HUES48 (cell line): ENCODE measurements around the gene SPATA6L.
A peak's percentile ranks its signal among the peaks of the same experiment; 100 is the strongest.

Source experiments
- H3K27ac ChIP-seq: one replicate; pipeline ENCODE4 v1.7.0; 2013; ENCODE audit warnings: low read depth, low read length, inconsistent platforms
- H3K27me3 ChIP-seq: 2 replicates; pipeline ENCODE4 v1.6.1; 2013; ENCODE audit warnings: mild to moderate bottlenecking, low read length; ENCODE audit not compliant: control insufficient read depth, insufficient read depth
- H3K36me3 ChIP-seq: 2 replicates; pipeline ENCODE4 v1.6.1; 2013; ENCODE audit warnings: low read length; ENCODE audit not compliant: control insufficient read depth, insufficient read depth
- H3K4me1 ChIP-seq: 2 replicates; pipeline ENCODE4 v1.6.1; 2013; ENCODE audit warnings: mild to moderate bottlenecking, low read length; ENCODE audit not compliant: control insufficient read depth, insufficient read depth
- H3K4me3 ChIP-seq: 2 replicates; pipeline ENCODE4 v1.5.1; 2013; ENCODE audit warnings: mild to moderate bottlenecking, low read depth, low read length
- H3K9ac ChIP-seq: 2 replicates; pipeline ENCODE4 v1.6.1; 2013; ENCODE audit warnings: mild to moderate bottlenecking, low read depth, low read length, moderate library complexity
- H3K9me3 ChIP-seq: 2 replicates; pipeline ENCODE4 v1.6.1; 2013; ENCODE audit warnings: low read length; ENCODE audit not compliant: control insufficient read depth, insufficient read depth

SPATA6L gene, protein sequence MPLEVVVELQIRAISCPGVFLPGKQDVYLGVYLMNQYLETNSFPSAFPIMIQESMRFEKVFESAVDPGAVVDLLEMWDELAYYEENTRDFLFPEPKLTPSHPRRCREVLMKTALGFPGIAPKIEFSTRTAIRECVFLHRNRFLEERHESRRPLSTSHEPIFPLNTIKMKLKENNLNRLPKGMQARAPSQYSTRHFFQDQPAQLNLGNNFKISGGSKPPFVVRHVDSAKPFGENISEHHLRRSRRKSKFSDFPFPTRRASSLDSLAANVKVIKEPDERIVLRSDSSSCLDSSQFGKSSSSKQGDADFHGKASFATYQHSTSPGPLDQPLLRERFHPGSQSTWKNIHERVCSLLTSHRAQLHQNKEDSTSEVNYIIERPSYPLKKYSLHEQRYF

DNA sequence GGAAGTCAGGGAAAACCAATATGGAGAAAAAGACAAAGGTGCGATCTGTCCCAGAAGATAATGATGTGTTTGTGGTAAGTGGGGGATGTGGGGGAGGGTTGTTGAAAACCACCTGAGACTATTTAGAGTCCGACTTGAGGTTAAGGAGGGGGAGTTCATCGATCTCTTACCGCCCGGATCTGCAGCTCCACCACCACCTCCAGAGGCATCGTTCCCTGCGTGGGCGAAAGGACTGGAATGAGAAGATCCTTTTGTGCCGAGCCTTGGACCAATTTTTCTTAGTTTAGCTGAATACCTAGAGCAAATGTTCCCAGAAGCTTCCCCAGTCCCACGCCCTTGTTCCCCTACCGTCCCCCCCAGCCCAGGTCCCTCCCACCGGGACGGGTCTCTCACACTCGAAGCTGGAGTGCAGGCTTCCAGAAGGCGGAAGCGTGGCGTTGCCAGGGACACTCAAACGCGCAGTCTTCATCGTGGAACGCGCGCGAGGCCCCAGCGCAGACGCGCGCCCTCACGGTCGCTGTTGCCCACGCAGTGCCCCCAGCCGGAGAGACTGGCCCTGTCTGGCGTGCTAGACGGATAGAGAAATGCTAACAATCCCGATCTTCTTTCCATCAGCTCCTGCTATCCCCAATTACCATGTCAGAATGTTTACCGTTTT lies at the start of gene SPATA6L:
Gene SPATA6L, minus strand, starts transcription at position 439 of the 658 bp plus-strand sequence. Its CDS starts 230 bp downstream, at position 209.
- Histone ChIP-seq H3K4me1 (peaks cover 49% of the 10 kb centered on the region), H3K27ac (peak within 1 kb of the TSS; percentile 36), H3K4me3 (peak within 1 kb of the TSS; percentile 82), H3K36me3 (no peaks in the 10 kb centered on the region), H3K9ac (peak within 1 kb of the TSS; percentile 23; the same call in 1 of the 2 replicates), H3K27me3 (peaks cover 10% of the 10 kb centered on the region; the same call in 1 of the 2 replicates), H3K9me3 (no peaks in the 10 kb centered on the region)

- H3K4me3 ChIP-seq, result no peak overlapping the region
- peaks cover 82% of the 10 kb centered on the region for H3K36me3 ChIP-seq
- H3K9me3 ChIP-seq, result peaks cover 6% of the 10 kb centered on the region; the same call in 1 of the 2 replicates
- no peak overlapping the region for H3K9ac ChIP-seq
- H3K27ac ChIP-seq, result no peak overlapping the region
- no peaks in the 10 kb centered on the region for H3K4me1 ChIP-seq
- H3K27me3 ChIP-seq, result no peaks in the 10 kb centered on the region
These were observed 48.2 kb upstream of the SPATA6L start for GRCh38 chr9:4714266-4715016.

- H3K9me3 ChIP-seq, result peaks cover 6% of the 10 kb centered on the region; the same call in 1 of the 2 replicates
- H3K36me3 ChIP-seq, result peaks cover 76% of the 10 kb centered on the region
- no peaks in the 10 kb centered on the region for H3K27me3 ChIP-seq
- H3K9ac ChIP-seq, result no peak overlapping the region
- H3K4me1 ChIP-seq, result no peaks in the 10 kb centered on the region
- no peak overlapping the region for H3K4me3 ChIP-seq
- H3K27ac ChIP-seq, result no peak overlapping the region
These were observed 47.6 kb upstream of the SPATA6L start for GRCh38 chr9:4713849-4714248.

DNA sequence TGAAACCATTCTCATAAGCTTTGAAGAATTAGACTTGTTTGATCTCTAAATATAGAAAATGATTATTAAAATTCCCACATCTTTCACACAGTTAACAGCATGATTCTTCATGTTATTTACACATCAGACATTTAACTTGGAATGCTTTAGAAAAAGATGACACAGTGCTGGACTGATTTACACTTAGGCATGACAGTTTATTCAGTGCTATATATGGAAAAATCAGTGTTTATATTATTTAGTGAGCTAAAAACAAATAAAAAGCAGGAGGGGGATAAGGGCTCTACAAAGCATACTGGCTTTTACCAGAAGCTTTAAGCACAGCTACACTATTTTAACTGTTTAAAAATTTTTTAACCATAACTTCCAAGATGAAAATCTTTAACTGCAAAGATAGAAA lies 43.1 kb upstream of the SPATA6L start:
- H3K9ac ChIP-seq, result no peak overlapping the region
- peaks cover 6% of the 10 kb centered on the region; the same call in 1 of the 2 replicates for H3K9me3 ChIP-seq
- H3K36me3 ChIP-seq, result peaks cover 69% of the 10 kb centered on the region
- H3K4me3 ChIP-seq, result no peak overlapping the region
- H3K27ac ChIP-seq, result no peak overlapping the region
- no peaks in the 10 kb centered on the region for H3K4me1 ChIP-seq
- no peaks in the 10 kb centered on the region for H3K27me3 ChIP-seq

DNA sequence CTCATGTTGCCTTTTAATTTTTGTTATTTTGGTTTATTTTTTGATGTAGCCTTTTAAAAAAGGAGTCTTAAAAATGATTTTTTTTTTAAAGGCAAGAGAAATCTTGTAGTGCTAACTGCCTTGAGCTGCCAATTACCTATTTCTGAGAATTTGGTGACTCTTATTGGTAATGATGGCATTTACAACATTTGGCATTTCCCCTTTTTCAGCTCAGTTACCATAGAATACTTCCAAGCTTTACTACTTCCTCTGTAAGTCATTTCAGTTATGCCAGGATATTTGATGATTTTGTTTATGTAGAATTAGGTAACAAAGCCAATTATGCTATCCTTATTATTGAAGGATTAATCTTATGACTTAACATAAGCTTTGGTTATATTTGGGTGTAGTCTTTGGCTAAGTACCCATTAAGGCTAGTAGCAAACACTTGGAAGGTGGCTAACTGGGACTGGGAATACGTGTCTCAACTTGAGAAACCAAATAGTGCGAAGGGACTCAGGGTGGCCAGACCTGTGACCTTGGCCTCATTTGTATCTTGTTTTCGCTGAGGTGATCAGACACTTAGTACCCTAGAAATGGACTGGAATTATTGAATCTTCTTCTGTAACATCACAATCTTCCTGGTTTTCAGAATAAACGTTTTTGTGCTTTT lies 40.8 kb upstream of the SPATA6L start:
- Histone ChIP-seq H3K9me3 (no peaks in the 10 kb centered on the region), H3K4me1 (no peaks in the 10 kb centered on the region), H3K36me3 (peaks cover 65% of the 10 kb centered on the region), H3K4me3 (no peak overlapping the region), H3K27me3 (no peaks in the 10 kb centered on the region), H3K9ac (no peak overlapping the region), H3K27ac (no peak overlapping the region)

DNA sequence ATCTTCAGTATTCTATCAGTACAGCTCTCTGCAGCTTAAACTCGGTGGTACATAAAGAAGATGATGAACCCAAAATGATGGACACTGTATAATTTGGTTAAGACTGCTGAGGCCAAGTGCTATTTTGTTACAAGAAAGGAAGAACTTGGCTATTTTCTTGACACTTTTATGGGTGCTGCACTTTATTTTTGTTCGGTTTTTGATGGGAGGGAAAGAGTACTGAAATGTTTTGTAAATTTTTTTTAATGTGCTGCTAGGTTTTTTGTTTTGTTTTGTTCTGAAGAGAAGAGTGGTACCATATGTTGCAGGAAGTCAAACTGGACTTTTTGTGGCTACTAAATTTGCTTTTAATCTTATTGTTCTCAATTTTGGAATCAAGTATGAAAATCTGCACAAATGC lies 39.7 kb upstream of the SPATA6L start:
- Histone ChIP-seq H3K27me3 (no peaks in the 10 kb centered on the region), H3K36me3 (peaks cover 65% of the 10 kb centered on the region), H3K9ac (no peak overlapping the region), H3K9me3 (no peaks in the 10 kb centered on the region), H3K4me1 (no peaks in the 10 kb centered on the region), H3K27ac (no peak overlapping the region), H3K4me3 (no peak overlapping the region)

DNA sequence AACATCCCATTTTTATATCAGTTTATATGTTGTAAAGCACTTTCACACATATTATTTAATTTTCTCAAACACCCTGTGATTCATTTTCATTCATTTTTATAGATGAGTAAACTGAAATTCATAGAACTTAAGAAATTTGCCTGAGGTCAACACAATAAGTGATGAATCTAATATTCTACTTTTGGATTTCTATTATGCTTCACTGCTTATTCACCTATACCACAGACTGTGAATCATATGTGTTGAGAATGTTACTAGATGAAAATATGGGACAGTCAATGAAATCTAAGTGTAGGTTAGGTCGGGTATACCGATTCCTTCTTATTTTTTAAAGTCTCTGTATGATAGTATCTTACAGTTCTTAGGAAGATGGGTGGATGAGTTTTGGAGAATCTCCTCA lies 37.8 kb upstream of the SPATA6L start:
- Histone ChIP-seq H3K4me3 (no peak overlapping the region), H3K36me3 (peaks cover 75% of the 10 kb centered on the region), H3K27me3 (no peaks in the 10 kb centered on the region), H3K9me3 (no peaks in the 10 kb centered on the region), H3K9ac (no peak overlapping the region), H3K27ac (no peak overlapping the region), H3K4me1 (no peaks in the 10 kb centered on the region)

DNA sequence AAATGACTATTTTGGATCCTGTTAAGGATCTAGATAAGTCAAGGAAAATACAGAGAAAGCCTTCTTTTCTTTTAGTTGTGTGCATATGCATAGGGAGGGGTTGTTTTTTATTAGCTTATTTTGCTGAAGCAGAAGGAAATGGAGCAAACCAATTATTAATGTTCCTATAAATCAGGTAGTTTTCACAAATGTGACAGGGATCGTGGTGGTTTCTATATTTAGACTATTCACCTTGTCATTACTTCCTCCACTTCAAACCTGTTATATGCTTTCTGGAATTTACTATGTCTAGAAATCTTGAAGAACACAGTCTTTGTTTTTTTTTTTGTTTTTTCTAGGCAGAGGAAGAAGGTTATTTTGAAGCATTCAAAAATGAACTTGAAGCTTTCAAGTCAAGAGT lies 35.2 kb upstream of the SPATA6L start:
- H3K27me3 ChIP-seq, result no peaks in the 10 kb centered on the region
- no peaks in the 10 kb centered on the region for H3K9me3 ChIP-seq
- no peak overlapping the region for H3K9ac ChIP-seq
- no peaks in the 10 kb centered on the region; the same call in 1 of the 2 replicates for H3K4me1 ChIP-seq
- peaks cover 85% of the 10 kb centered on the region for H3K36me3 ChIP-seq
- H3K27ac ChIP-seq, result no peak overlapping the region
- H3K4me3 ChIP-seq, result no peak overlapping the region

GRCh38 chr9:4700932-4701331 lies 34.7 kb upstream of the SPATA6L start:
- Histone ChIP-seq H3K4me1 (no peaks in the 10 kb centered on the region; the same call in 1 of the 2 replicates), H3K27me3 (no peaks in the 10 kb centered on the region), H3K36me3 (peaks cover 80% of the 10 kb centered on the region), H3K9me3 (no peaks in the 10 kb centered on the region), H3K27ac (no peak overlapping the region), H3K4me3 (no peak overlapping the region), H3K9ac (no peak overlapping the region)

DNA sequence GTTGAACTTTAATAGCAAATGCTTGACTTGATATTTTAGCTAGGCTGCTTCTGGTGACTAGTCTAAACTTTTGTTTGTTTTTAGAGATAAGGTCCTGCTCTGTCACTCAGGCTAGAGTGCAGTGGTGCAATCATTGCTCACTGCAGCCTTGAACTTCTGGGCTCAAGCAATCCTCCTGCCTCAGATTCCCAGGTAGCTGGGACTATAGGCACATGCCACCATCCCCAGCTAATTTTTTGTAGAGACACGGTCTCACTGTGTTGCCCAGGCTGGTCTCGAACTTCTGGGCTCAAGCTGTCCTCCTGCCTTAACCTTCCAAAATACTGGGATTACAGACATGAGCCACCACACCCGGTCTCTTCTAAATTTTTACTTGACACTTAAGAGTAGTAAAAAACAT lies 33.8 kb upstream of the SPATA6L start:
- Histone ChIP-seq H3K4me3 (no peak overlapping the region), H3K27ac (no peak overlapping the region), H3K9me3 (no peaks in the 10 kb centered on the region), H3K36me3 (peaks cover 79% of the 10 kb centered on the region), H3K9ac (no peak overlapping the region), H3K27me3 (no peaks in the 10 kb centered on the region), H3K4me1 (no peaks in the 10 kb centered on the region; the same call in 1 of the 2 replicates)
